Measurements from ENCODE around the gene INPP5D.

- TF ChIP-seq POLR2AphosphoS5 (IDR thresholded peaks at IDR 0.05) = no peak
- TF ChIP-seq CTCF (IDR thresholded peaks at IDR 0.05) = no peak
Measured at GRCh38 chr2:233218836-233219235, 158.7 kb downstream of the INPP5D start.

All from transverse colon (tissue), 4 donors.